KMS-11 (cell line): Measurements from ENCODE around the gene LAP3.
A peak's percentile ranks its signal among the peaks of the same experiment; 100 is the strongest.

Source experiments
- H2AFZ ChIP-seq: fragments of 200-600 bp; sonication (generic); 2 replicates; pipeline ENCODE4 v1.6.1; 2016; ENCODE audit warnings: antibody characterized with exemption, mixed run types, low read depth
- H3K27ac ChIP-seq: fragments of 200-600 bp; sonication (generic); 2 replicates; pipeline ENCODE4 v1.6.1; 2016; ENCODE audit warnings: mild to moderate bottlenecking, mixed run types
- H3K27me3 ChIP-seq: fragments of 200-600 bp; sonication (generic); 2 replicates; pipeline ENCODE4 v1.6.1; 2017; ENCODE audit warnings: mild to moderate bottlenecking, low read depth, mixed run types, moderate library complexity; ENCODE audit not compliant: insufficient read depth
- H3K36me3 ChIP-seq: fragments of 200-600 bp; sonication (generic); 2 replicates; pipeline ENCODE4 v1.6.1; 2017; ENCODE audit warnings: mild to moderate bottlenecking, mixed run types; ENCODE audit not compliant: insufficient read depth
- H3K4me1 ChIP-seq: fragments of 200-600 bp; sonication (generic); 2 replicates; pipeline ENCODE4 v1.6.1; 2016; ENCODE audit warnings: mild to moderate bottlenecking, low read depth, mixed run types; ENCODE audit not compliant: poor library complexity, severe bottlenecking
- H3K4me2 ChIP-seq: fragments of 200-600 bp; sonication (generic); 2 replicates; pipeline ENCODE4 v1.7.0; 2016; ENCODE audit warnings: mild to moderate bottlenecking, mixed run types
- H3K4me3 ChIP-seq: fragments of 200-600 bp; sonication (generic); IDR thresholded peaks from 2 replicates; pipeline ENCODE4 v1.6.1; 2017; ENCODE audit warnings: low read depth, low read length, mixed read lengths; ENCODE audit not compliant: insufficient read depth
- H3K79me2 ChIP-seq: fragments of 200-600 bp; sonication (generic); 2 replicates; pipeline ENCODE4 v1.6.1; 2016; ENCODE audit warnings: low read depth, mixed run types; ENCODE audit not compliant: insufficient read depth
- H3K9ac ChIP-seq: fragments of 200-600 bp; sonication (generic); 2 replicates; pipeline ENCODE4 v1.6.1; 2016; ENCODE audit warnings: mild to moderate bottlenecking, mixed run types
- H4K20me1 ChIP-seq: fragments of 200-600 bp; sonication (generic); 2 replicates; pipeline ENCODE4 v1.6.1; 2016; ENCODE audit warnings: mild to moderate bottlenecking, mixed run types; ENCODE audit not compliant: insufficient read depth
- TF ChIP-seq, protein P1 (sequence below): fragments of 200-600 bp; sonication (generic); conservative IDR thresholded peaks from 2 replicates; pipeline ENCODE4 v1.6.1; 2017; ENCODE audit warnings: low read depth, mild to moderate bottlenecking, antibody characterized with exemption, low read length, moderate library complexity, mixed read lengths

Gene LAP3

DNA sequence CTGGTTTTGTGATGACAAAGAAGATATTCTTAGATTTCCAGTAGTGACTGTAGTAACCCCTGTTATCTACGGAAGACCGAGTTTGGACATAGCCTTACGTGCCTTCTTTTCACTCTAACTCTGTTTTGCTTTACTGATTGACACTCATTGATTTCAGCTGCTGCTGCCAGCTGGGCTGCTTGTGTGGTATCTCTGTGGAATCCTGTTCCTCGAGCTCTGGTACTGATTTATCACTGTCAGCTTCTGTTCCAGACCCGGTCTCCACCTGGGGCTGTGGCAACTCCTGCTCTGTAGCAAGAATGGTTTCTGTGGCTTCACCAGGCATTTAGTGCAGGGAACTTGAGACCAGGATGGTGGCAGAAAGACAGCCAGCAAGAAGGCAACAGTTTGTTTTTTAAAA lies 24.6 kb upstream of the LAP3 start:
- Histone ChIP-seq H2AFZ (no peak overlapping the region; the same call in 1 of the 2 replicates), H4K20me1 (no peaks in the 10 kb centered on the region), H3K27ac (peak overlapping the region; percentile 70), H3K4me3 (no peak overlapping the region), H3K9ac (no peak overlapping the region), H3K36me3 (no peaks in the 10 kb centered on the region), H3K4me1 (peaks cover 51% of the 10 kb centered on the region), H3K79me2 (no peaks in the 10 kb centered on the region), H3K4me2 (peak overlapping the region; percentile 61), H3K27me3 (no peaks in the 10 kb centered on the region)
- TF ChIP-seq, protein P1, sequence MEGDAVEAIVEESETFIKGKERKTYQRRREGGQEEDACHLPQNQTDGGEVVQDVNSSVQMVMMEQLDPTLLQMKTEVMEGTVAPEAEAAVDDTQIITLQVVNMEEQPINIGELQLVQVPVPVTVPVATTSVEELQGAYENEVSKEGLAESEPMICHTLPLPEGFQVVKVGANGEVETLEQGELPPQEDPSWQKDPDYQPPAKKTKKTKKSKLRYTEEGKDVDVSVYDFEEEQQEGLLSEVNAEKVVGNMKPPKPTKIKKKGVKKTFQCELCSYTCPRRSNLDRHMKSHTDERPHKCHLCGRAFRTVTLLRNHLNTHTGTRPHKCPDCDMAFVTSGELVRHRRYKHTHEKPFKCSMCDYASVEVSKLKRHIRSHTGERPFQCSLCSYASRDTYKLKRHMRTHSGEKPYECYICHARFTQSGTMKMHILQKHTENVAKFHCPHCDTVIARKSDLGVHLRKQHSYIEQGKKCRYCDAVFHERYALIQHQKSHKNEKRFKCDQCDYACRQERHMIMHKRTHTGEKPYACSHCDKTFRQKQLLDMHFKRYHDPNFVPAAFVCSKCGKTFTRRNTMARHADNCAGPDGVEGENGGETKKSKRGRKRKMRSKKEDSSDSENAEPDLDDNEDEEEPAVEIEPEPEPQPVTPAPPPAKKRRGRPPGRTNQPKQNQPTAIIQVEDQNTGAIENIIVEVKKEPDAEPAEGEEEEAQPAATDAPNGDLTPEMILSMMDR, result no peak

GRCh38 chr4:17554568-17554967 lies 22.4 kb upstream of the LAP3 start:
- H3K9ac ChIP-seq, result no peak overlapping the region
- no peaks in the 10 kb centered on the region for H3K36me3 ChIP-seq
- H3K4me2 ChIP-seq, result no peak overlapping the region
- no peak overlapping the region for H3K27ac ChIP-seq
- H3K4me3 ChIP-seq, result no peak overlapping the region
- TF ChIP-seq, protein P1, result no peak
- H2AFZ ChIP-seq, result no peak overlapping the region; the same call in 1 of the 2 replicates
- H3K4me1 ChIP-seq, result peaks cover 51% of the 10 kb centered on the region
- no peaks in the 10 kb centered on the region for H3K27me3 ChIP-seq
- no peaks in the 10 kb centered on the region for H4K20me1 ChIP-seq
- H3K79me2 ChIP-seq, result no peaks in the 10 kb centered on the region

GRCh38 chr4:17556498-17556897 lies 20.5 kb upstream of the LAP3 start:
- TF ChIP-seq, protein P1, result no peak
- Histone ChIP-seq H3K36me3 (no peaks in the 10 kb centered on the region), H3K4me1 (peaks cover 32% of the 10 kb centered on the region), H3K27ac (no peak overlapping the region), H3K27me3 (no peaks in the 10 kb centered on the region), H2AFZ (no peak overlapping the region), H3K79me2 (no peaks in the 10 kb centered on the region), H3K9ac (no peak overlapping the region), H3K4me2 (no peak overlapping the region), H4K20me1 (no peaks in the 10 kb centered on the region), H3K4me3 (no peak overlapping the region)

- H3K79me2 ChIP-seq, result no peaks in the 10 kb centered on the region
- no peak overlapping the region for H3K4me2 ChIP-seq
- no peak overlapping the region for H3K4me3 ChIP-seq
- TF ChIP-seq, protein P1, result no peak
- no peaks in the 10 kb centered on the region for H4K20me1 ChIP-seq
- peaks cover 21% of the 10 kb centered on the region for H3K4me1 ChIP-seq
- no peak overlapping the region for H3K9ac ChIP-seq
- H3K36me3 ChIP-seq, result no peaks in the 10 kb centered on the region
- no peak overlapping the region for H2AFZ ChIP-seq
- H3K27me3 ChIP-seq, result no peaks in the 10 kb centered on the region
- H3K27ac ChIP-seq, result no peak overlapping the region
Measured at GRCh38 chr4:17557880-17558279, 19.1 kb upstream of the LAP3 start.
